Measurements from ENCODE around the gene HVCN1. TPM values are rescaled to one million over a fixed set of nuclear protein-coding genes. Genes with fewer than 3 reads are reported as not detected.

HVCN1 gene
- total RNA-seq, 4 donors from 2014 or later, result 4.4 to 6.9 (median 4.5) TPM

GRCh38 chr12:110622582-110622981 lies 66.3 kb downstream of the HVCN1 start:
- intact Hi-C loops (cut with DNase I), result no loop called here

GRCh38 chr12:110619534-110619953 lies 69.4 kb downstream of the HVCN1 start:
- TF ChIP-seq CTCF (IDR thresholded peaks at IDR 0.05) (no peak), POLR2A (IDR thresholded peaks at IDR 0.05) (no peak)
- Histone ChIP-seq H3K36me3 (no peaks in the 10 kb centered on the region), H3K27ac (no peak overlapping the region), H3K4me1 (peaks cover 5 to 6% of the 10 kb centered on the region in 2 donors), H3K4me3 (replicated peaks in 1 of 3) (no peak overlapping the region), H3K27me3 (no peaks in the 10 kb centered on the region), H3K9me3 (no peaks in the 10 kb centered on the region)
- intact Hi-C loops (cut with DNase I), result no loop called here
- DNase-seq, result no peak
- WGBS, 2 donors, result 85 to 88% methylated on average over 4 of the region's 4 CpGs

More at GRCh38 chr12:110622582-110622981, 66.3 kb downstream of the HVCN1 start:
- Histone ChIP-seq H3K36me3 (peaks cover 0 to 5% of the 10 kb centered on the region in 2 donors), H3K27me3 (no peaks in the 10 kb centered on the region), H3K9me3 (no peaks in the 10 kb centered on the region), H3K4me3 (replicated peaks in 1 of 3) (no peak overlapping the region), H3K27ac (no peak overlapping the region), H3K4me1 (no peaks in the 10 kb centered on the region)
- TF ChIP-seq CTCF (IDR thresholded peaks at IDR 0.05), result no peak
- no peak for TF ChIP-seq POLR2A (IDR thresholded peaks at IDR 0.05)
- DNase-seq, result no peak
- 85 to 96% methylated on average over 3 of the region's 3 CpGs for WGBS, 2 donors

- intact Hi-C loops (cut with DNase I), result no loop called here
- Histone ChIP-seq H3K36me3 (no peaks in the 10 kb centered on the region), H3K4me3 (replicated peaks in 1 of 3) (no peak overlapping the region), H3K27ac (no peak overlapping the region), H3K27me3 (no peaks in the 10 kb centered on the region), H3K9me3 (no peaks in the 10 kb centered on the region), H3K4me1 (peaks cover 7 to 8% of the 10 kb centered on the region in 2 donors)
- no peak for DNase-seq
- 92 to 95% methylated on average over 5 of the region's 5 CpGs for WGBS, 2 donors
- TF ChIP-seq CTCF (IDR thresholded peaks at IDR 0.05) (no peak), POLR2A (IDR thresholded peaks at IDR 0.05) (no peak)
Observed at GRCh38 chr12:110616471-110617115, 72.3 kb downstream of the HVCN1 start.

GRCh38 chr12:110615171-110615570 lies 73.7 kb downstream of the HVCN1 start:
- Histone ChIP-seq H3K27ac (no peak overlapping the region), H3K4me1 (peaks cover 7 to 8% of the 10 kb centered on the region in 2 donors), H3K27me3 (no peaks in the 10 kb centered on the region), H3K36me3 (no peaks in the 10 kb centered on the region), H3K9me3 (no peaks in the 10 kb centered on the region), H3K4me3 (replicated peaks in 1 of 3) (no peak overlapping the region)
- intact Hi-C loops (cut with DNase I), result no loop called here
- no peak for DNase-seq
- 86% methylated on average over 8 of the region's 8 CpGs for WGBS, 2 donors
- TF ChIP-seq CTCF (IDR thresholded peaks at IDR 0.05) (no peak), POLR2A (IDR thresholded peaks at IDR 0.05) (no peak)

Measured in thyroid gland (tissue), 4 donors.